HG03039 (cell line): ENCODE measurements around the gene ENPP1.
"Not testable (repeated sequence)": the region's sequence is repeated elsewhere in the genome, so short reads cannot be mapped to it uniquely, and the experiment has no call there.

Experiments
- ATAC-seq: cut with Tn5 transposase; IDR thresholded peaks from one replicate; pipeline ENCODE4 v1.9.1; 2021; ENCODE audit warnings: mild to moderate bottlenecking, moderate library complexity; ENCODE audit not compliant: unreplicated experiment

ENPP1 gene

DNA sequence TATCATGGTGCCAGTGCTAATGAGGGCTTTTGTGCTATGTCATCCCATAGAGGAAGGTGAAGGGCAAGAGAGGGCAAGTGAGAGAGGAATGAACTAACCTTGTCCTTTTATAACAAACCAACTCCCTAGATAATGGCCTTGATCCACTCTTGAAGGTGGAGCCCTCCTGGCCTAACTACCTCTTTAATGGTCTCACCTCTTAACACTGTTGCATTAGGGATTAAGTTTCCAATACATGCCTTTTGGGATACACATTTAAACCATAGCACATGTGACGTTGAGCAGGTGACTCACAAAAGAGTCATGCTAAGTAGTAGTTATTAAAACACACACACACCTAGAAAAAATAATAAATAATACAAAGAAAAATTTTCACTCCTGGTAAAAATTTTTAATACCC, 106.4 kb downstream of the ENPP1 start:
- ATAC-seq, result no peak

DNA sequence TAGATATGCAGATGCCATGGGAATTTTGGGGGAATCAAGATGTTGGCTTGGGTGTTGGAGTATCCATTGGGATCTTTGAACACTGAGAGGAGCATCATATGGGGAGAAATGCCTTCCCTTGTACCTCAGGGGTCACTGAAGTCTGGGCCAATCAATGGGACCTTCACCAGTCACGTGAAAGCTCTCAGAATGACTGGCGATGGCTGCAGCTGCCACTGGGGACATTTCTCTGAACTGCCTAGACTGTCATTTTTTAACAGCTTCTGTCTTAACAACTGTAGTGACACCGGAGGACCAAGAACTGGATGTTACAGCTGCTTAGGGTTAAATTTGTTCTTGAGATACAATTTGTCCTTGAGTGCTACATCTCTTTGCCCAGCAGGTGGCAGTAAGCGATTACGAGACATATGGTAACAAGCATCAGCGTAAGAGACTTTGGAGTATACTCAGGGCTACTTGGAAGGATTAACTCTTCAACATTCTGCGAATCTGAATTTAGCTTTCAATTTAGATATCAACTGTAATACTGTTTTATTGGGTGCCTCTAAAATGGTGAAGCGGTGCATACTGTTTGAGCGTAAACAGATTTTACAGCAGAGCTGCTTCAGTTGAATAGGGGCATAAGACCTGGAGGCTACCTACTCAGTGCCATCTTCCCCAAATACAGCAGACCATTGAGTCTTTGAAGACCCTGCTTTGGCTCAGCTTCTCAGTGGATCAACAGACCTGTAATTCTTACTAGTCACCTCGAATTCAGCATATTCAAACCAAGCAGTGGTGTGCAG, 107.3 kb downstream of the ENPP1 start:
- ATAC-seq, result peak; percentile 83

- not testable (repeated sequence) for ATAC-seq
Measured at GRCh38 chr6:131916091-131916796, 108.4 kb downstream of the ENPP1 start.

- ATAC-seq, result no peak
Measured at GRCh38 chr6:131916847-131917246, 109.0 kb downstream of the ENPP1 start.

DNA sequence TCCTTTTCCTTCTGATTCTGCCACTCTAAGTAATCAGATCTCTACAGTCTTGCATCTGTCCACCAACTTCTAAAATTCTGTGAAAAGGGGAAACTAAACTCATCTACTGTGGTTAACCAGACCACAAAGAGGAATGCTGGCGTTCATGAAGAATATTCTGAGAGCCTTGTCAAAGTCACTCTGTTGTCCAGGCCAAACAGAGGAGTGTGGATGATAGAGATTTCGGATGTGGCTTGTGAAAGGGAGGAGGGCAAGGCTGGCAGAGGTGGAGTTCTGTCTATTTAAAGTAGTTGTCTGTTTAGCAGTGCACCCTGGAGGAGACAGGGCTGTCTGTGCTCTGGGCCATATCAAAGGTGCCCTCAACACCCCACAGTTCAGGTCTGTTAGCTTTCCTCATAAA, 109.5 kb downstream of the ENPP1 start:
- ATAC-seq, result no peak

- ATAC-seq, result no peak
Measured at GRCh38 chr6:131917763-131918649, 110.2 kb downstream of the ENPP1 start.

- ATAC-seq, result no peak
Measured at GRCh38 chr6:131918650-131919355, 111.0 kb downstream of the ENPP1 start.

- ATAC-seq, result no peak
Measured at GRCh38 chr6:131920656-131921055, 112.8 kb downstream of the ENPP1 start.

- ATAC-seq, result no peak
Measured at GRCh38 chr6:131923356-131923755, 115.5 kb downstream of the ENPP1 start.

GRCh38 chr6:131924881-131925474, 117.2 kb downstream of the ENPP1 start:
- no peak for ATAC-seq

GRCh38 chr6:131929264-131929663, 121.4 kb downstream of the ENPP1 start:
- no peak for ATAC-seq

DNA sequence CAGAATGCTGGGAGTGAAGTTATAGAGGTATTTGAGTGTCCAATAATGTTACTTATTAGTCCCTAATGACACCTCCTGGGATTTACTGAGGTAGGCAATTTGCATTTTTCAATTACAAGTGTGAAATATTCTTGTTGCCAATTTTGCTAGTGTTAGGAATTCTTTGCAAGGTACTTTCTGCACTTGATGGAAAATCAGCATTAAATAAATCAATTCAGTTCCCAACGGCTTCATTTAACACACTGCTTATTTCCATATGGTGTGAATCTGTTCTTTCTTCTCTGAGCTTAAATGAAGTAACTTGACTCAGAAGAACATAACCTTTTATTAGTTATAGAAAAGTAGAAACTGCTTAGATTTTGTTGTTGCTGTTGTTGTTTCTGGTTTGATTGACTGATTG, 122.2 kb downstream of the ENPP1 start:
- ATAC-seq, result no peak

- ATAC-seq, result no peak
Measured at GRCh38 chr6:131931063-131931750, 123.4 kb downstream of the ENPP1 start.

GRCh38 chr6:131936156-131936555, 128.3 kb downstream of the ENPP1 start:
- ATAC-seq, result no peak

GRCh38 chr6:131937226-131937625, 129.4 kb downstream of the ENPP1 start:
- no peak for ATAC-seq

DNA sequence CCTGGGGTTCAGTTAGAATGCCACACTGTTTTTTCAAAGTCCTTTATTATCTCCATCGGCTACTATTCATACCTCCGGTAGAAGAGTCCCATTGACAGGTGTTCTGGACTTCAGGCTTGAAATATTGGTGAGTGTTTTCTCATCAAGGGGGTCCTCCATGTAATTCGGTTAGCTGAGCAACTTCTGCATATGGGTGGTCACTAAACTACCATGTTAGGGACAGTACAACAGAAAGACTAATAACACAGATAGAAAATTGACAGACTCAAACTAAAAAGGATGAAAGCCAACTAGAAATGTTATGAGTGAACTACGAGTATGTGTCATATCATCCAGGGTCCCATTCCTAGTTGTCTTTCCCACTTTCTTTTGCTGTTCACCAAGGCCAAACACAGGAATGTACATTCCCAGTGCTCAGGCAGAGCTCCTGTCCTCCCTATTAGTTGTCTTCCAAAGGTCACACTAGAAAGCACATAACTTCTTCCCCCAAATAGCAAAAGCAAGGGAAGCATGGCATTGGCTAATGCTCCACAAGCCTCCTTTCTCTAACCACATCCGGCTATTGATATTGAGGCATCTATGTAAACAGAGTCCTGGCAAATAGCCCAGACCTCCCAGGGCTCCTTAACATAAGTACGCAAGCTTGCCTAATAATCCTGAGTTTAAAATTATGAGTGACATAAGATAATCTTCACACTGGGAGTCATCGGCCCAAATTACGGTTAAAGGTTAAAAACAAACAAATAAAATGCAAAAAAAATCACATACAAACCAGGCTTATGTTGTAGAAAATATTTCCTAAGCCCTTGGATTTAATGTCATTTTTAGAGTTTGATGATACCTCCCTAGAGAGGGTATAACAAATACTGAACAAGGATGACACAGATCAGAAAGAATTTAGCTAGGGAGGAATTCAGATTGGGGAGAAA, 130.1 kb downstream of the ENPP1 start:
- no peak for ATAC-seq
